VCaP (cell line): ENCODE results near the gene IRF2BP2.

Source experiments
- H3K27ac ChIP-seq: fragments of 450-650 bp; 2 replicates; pipeline ENCODE4 v1.5.1; 2017
- CTCF ChIP-seq: fragments of 450-650 bp; conservative IDR thresholded peaks from 2 replicates; pipeline ENCODE4 v1.5.1; 2017; ENCODE audit warnings: mild to moderate bottlenecking, moderate library complexity

The IRF2BP2 gene

DNA sequence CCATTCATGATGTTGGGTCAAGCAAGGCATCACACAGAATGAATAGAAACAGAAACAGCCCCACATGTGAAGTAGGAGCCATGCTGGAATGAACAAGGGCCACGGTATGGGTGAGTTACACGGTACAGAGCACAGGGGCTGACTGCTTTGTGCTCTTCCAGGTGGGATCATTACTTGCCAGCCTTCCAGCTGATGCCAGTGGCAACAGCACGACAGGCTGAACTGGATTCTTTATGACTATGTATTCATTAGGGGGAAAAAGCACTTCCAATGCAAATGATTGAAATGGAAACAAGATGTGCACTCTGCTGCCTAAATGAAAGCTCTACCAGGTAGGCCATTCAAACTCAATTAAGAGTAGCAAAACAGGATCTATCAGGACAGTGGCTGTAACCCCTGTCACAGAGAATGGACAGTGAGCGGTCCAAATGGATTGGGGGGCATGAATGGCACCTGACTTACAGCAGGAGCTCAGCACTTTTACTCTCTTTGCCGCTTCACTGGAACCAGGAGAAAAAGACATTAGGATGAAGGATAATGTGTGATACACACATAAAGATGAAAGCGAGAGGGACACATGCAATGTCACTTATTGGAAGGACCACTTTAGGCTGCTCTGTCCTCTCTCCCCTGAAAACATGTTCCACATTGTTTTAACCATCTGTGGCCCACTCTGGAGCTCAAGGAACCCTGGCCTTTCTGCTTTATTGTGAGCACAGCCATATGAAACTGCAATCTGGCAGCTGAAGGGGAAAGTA lies 23.4 kb upstream of the IRF2BP2 start:
- H3K27ac ChIP-seq: no peak overlapping the region
- TF ChIP-seq CTCF: no peak

DNA sequence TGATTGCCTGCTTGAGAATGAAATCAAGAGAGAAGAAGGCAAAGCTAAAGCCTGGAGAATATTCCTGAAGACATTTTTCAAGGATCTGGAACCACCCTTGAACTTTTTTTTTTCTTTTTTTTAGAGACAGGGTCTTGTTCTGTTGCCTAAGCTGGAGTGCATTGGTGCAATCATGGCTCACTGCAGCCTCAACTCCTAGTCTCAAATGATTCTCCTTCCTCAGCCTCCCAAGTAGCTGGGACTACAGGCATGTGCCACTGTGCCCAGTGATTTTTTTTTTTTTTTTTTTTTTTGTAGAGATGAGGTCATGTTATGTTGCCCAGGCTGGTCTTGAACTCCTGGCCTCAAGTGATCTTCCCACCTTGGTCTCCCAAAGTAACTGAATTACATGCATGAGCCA lies 22.2 kb upstream of the IRF2BP2 start:
- H3K27ac ChIP-seq: no peak overlapping the region
- TF ChIP-seq CTCF: no peak

DNA sequence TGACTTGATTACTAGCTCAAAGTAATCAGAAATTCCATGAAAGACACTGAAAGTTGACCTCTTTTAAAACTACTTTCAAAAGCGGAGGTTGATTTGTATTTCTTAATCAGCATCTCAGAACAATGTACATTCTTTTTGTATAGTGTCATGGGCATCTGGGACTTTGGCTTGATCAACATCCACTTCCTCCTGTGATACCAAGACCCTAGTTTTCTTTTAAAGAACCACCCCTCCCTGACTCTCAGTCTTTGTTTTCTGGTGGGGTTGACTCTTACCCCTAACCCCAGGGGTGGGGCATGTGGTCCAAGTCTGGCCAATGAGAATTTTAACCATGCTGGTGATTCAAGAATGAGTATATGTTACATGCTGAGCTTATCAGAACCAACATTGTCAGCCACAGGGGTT lies 21.7 kb upstream of the IRF2BP2 start:
- H3K27ac ChIP-seq: no peak overlapping the region
- TF ChIP-seq CTCF: no peak

DNA sequence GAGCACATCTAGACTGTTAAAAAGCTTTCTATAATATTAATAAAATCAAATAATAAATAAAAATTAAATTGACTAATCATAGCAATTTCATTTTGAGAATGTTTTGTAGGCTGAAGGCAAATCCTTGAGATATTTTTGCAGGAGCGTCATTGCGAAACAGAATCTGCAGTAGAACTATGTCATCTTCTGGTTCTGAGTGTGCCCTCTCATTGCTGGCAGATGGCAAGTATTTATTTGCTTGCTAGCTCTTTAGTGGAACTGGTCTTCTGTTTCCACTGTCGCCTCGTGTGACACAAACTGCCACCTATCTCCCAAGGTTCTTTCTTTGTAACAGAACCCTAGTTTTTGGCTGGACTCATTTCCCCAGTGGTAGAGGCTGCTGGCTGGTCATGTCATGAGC lies 19.0 kb upstream of the IRF2BP2 start:
- TF ChIP-seq CTCF: no peak
- no peak overlapping the region for H3K27ac ChIP-seq

DNA sequence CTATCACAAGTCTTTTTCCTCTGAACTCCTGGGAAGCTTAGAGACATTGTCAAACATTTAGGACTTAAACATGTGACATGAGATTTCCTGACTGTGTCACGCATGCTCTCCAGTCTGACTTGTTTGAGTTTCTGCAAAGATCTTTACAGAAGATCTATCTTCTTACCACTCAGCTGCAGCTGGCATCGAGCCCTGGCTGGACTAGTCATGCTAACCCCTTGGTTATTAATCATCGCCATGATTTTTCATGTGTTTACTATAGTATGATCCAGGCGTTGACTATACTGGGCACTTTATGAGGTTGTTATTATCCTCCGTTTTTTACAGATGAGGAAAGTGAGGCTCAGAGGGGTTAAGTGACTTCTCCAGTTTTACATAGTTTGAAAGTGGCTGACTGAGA lies 18.1 kb upstream of the IRF2BP2 start:
- peak overlapping the region; percentile 31 for H3K27ac ChIP-seq
- no peak for TF ChIP-seq CTCF

GRCh38 chr1:234627009-234627950 lies 17.3 kb upstream of the IRF2BP2 start:
- H3K27ac ChIP-seq: peak overlapping the region; percentile 31
- TF ChIP-seq CTCF: no peak

- H3K27ac ChIP-seq: no peak overlapping the region
- no peak for TF ChIP-seq CTCF
Measured at GRCh38 chr1:234626391-234626790, 16.4 kb upstream of the IRF2BP2 start.
